Measurements from ENCODE around the gene RAPGEF4.

GRCh38 chr2:172922815-172923214 is 187.2 kb downstream of the RAPGEF4 start:
- no peak for TF ChIP-seq CTCF (IDR thresholded peaks at IDR 0.05)
- TF ChIP-seq POLR2A (IDR thresholded peaks at IDR 0.05), result no peak
